Effector memory CD8-positive, alpha-beta T cell (primary cell): ENCODE measurements around the gene MED29.

ENCODE experiments used
- ATAC-seq: fragments of 150-1000 bp; cut with Tn5 transposase; replicated peaks from 2 replicates; pipeline ENCODE4 v1.10.0; 2021; ENCODE audit warnings: mild to moderate bottlenecking, moderate library complexity
- DNase-seq, 3 experiments: peaks; one replicate each; pipeline ENCODE4 v3.0.0; 2021
- H3K27ac Mint-ChIP-seq, 2 donors: one replicate each; pipeline ENCODE4 v1.8.0; 2022; ENCODE audit warnings: mild to moderate bottlenecking in 2 of 2, mixed read lengths in 2 of 2, moderate library complexity in 2 of 2
- H3K27me3 Mint-ChIP-seq, 2 donors: one replicate each; pipeline ENCODE4 v1.8.0; 2022; ENCODE audit warnings: mixed read lengths in 2 of 2
- H3K36me3 Mint-ChIP-seq: one replicate; pipeline ENCODE4 v1.8.0; 2022; ENCODE audit warnings: mild to moderate bottlenecking, moderate library complexity, mixed read lengths; ENCODE audit not compliant: insufficient read depth
- H3K4me1 Mint-ChIP-seq, 2 donors: one replicate each; pipeline ENCODE4 v1.8.0; 2022; ENCODE audit warnings: low read depth in 2 of 2, mixed read lengths in 2 of 2
- H3K4me3 Mint-ChIP-seq, 2 donors: one replicate each; pipeline ENCODE4 v1.8.0; 2022; ENCODE audit warnings: mild to moderate bottlenecking in 2 of 2, mixed read lengths in 2 of 2, moderate library complexity in 2 of 2
- H3K9me3 Mint-ChIP-seq, 2 donors: one replicate each; pipeline ENCODE4 v1.8.0; 2022; ENCODE audit warnings: mixed read lengths in 2 of 2

Gene MED29

DNA sequence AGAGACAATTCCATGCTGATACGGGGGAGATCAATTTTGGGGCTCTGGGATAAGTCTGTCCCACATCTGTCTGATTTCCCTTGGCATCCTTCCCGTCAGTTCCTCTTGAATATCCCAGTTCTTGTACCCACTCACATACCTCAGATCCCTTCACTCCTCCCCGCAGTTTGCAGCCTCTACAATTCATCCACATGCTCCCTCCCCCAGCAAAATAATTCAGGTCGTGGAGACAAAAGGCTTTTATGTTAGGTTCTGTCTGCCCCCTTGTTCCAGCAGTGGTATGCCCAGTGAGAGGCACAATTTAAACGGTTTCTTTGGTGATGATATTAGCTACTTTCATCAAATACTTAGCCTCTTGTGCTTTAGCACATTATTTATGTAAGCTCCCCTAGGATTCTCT lies 35.0 kb downstream of the MED29 start:
- ATAC-seq (no peak), DNase-seq (no peak)
- Mint-ChIP-seq H3K9me3 (no peaks in the 10 kb centered on the region), H3K27me3 (no peaks in the 10 kb centered on the region), H3K4me3 (no peak overlapping the region), H3K4me1 (peaks cover 8 to 10% of the 10 kb centered on the region in 2 donors), H3K36me3 (peaks cover 34% of the 10 kb centered on the region), H3K27ac (peak overlapping the region in 1 of 2 donors; percentile 24)

DNA sequence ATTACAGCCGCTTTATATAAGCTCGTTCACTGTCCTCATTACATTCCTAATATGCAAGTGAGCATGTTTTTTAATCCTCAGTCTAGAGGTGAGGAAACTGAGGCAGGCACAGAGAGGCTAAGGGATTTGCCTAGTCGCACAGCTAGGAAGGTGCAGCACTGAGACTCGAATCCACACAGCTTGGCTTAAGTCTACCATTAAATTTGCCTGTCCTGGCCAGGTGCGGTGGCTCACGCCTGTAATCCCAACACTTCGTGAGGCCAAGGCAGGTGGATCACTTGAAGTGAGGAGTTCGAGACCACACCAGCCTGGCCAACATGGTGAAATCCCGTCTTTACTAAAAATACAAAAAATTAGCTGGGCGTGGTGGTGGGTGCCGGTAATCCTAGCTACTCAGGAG lies 36.5 kb downstream of the MED29 start:
- H3K27me3 Mint-ChIP-seq: no peaks in the 10 kb centered on the region
- H3K4me1 Mint-ChIP-seq: peaks cover 9 to 10% of the 10 kb centered on the region in 2 donors
- ATAC-seq: no peak
- H3K9me3 Mint-ChIP-seq: no peaks in the 10 kb centered on the region
- DNase-seq: no peak
- H3K36me3 Mint-ChIP-seq: peaks cover 42% of the 10 kb centered on the region
- no peak overlapping the region for H3K4me3 Mint-ChIP-seq
- H3K27ac Mint-ChIP-seq: peak overlapping the region in 1 of 2 donors; percentile 49

DNA sequence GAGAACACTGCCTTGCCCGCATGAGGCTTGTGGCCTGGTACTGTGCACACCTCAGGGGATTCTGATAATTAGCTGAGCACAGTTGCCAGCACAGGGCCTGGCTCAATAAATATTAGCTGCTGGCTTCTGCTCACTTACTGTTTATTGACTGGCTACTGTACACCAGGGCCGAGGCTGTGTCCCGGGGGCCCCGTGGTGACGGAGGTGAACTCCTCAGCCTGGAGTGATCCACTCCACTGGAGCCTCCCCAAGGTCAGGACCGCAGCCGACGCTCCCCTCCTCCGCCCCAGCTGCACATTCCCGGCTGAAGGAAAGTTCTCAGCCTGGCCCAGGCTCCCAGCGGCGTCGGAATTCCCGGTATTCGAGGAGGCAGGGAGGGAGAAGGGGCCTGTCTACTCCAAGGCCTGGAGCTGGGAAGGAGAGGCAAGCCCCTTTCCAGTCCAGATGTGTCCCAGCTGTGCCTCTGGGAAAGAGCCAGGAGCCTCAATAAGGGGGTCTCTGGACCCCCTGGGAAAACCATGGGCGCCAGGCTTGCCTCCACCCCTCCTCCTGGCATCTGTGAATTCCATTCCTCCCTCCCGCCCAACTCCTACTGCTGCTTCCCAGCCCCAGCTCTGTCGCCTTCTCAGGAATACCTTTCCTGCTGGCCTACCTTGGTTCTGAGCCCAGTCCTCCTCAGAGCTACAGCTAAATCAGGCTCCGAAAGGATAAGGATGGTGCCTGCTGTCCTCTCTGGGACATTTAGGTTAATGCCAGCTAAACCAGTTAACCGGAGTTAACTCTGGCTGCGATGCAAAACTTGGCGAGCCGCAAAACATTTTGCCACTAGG lies 37.3 kb downstream of the MED29 start:
- ATAC-seq (no peak), DNase-seq (no peak)
- H3K27me3 Mint-ChIP-seq: no peaks in the 10 kb centered on the region
- peaks cover 10 to 16% of the 10 kb centered on the region in 2 donors for H3K4me1 Mint-ChIP-seq
- H3K27ac Mint-ChIP-seq: peak overlapping the region in 1 of 2 donors; percentile 49
- no peak overlapping the region for H3K4me3 Mint-ChIP-seq
- peaks cover 49% of the 10 kb centered on the region for H3K36me3 Mint-ChIP-seq
- H3K9me3 Mint-ChIP-seq: no peaks in the 10 kb centered on the region

DNA sequence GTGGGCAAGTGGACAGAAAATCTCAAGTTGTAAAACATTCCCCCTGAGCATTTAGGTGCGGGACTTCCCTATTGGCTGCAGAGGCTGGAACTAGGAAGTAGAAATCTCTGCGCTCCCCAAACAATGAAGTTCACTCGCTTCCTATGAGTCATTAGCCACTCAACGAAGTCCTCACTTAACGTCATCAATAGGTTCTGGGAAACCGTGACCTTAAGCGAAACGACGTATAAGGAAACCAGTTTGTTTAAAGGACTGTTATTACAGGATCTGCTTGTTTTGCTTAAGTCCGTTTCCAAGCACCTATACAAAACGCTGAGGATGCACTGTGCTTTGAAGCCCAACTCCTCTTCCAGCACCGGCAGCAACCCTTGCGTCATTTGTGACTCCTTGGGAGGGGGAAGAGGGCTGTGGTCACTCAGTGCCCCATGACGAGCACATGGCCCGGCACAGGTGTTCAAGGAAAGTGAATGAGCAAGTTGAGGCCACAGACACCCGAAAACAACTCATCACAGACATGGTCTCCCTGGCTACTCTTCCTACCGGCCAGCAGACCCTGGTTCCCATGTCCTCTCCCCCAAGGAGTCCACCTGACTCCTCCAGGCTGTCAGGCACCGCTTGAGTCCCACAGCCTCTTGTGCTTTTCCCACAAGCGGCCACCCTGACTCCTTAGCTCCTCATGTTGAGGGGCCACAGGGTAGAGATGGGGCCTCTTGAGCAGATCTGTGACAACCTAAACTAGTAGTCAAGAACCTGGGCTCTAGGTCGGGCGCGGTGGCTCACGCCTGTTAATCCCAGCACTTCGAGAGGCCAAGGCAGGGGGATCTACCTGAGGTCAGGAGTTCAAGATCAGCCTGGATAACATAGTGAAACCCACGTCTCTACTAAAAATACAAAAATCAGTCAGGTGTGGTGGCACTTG lies 39.8 kb downstream of the MED29 start:
- Mint-ChIP-seq H3K36me3 (peaks cover 61% of the 10 kb centered on the region), H3K4me1 (peaks cover 22 to 31% of the 10 kb centered on the region in 2 donors), H3K9me3 (no peaks in the 10 kb centered on the region), H3K4me3 (peak overlapping the region; percentile 15 to 29), H3K27me3 (no peaks in the 10 kb centered on the region), H3K27ac (peak overlapping the region; percentile 62 to 90)
- peak; percentile 34 to 67 (median 59) for DNase-seq
- ATAC-seq: peak; percentile 67

DNA sequence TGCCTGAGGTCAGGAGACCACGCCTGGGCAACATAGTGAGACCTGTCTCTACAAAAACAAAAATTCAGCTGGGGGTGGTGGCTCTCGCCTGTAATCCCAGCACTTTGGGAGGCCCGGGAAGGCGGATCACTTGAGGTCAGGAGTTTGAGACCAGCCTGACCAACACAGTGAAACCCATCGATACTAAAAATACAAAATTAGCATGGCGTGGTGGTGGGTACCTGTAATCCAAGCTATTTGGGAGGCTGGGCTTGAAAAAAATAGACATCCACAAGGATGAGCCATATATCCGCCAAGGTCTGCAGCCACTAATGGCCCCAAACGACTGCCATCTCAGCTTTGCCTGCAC lies 41.5 kb downstream of the MED29 start:
- H3K27me3 Mint-ChIP-seq: peaks cover 0 to 5% of the 10 kb centered on the region in 2 donors
- peak overlapping the region in 1 of 2 donors; percentile 97 for H3K27ac Mint-ChIP-seq
- H3K4me3 Mint-ChIP-seq: peak overlapping the region; percentile 29 to 35

DNA sequence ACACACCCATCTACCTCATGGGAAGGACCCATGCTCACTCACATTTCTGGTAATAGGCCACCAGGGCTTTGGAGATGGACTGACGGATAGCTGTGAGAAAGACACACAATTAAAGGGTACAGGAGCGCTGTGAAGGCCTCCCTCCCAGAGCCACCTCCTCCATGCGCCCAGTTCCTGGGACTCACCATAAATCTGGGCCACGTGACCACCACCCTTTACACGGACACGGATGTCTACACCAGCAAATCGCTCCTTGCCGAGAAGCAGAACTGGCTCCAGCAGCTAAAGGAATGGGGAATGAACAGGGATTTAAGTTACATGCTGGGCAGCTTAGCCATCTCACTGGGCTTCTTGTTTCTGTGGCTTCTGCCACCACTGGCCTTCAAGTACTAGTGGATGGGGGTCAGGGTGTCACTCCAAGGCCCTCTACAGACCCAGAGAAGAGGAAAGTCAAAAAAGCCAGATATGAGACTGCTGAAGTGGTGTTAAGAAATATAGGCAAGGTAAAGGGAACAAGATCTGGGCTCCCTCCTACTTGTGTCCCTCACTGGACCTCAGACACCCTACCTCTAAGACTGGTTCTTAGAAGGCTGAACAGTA lies 42.4 kb downstream of the MED29 start:
- H3K9me3 Mint-ChIP-seq: no peaks in the 10 kb centered on the region
- peak overlapping the region; percentile 97 to 99 for H3K27ac Mint-ChIP-seq
- peaks cover 26 to 39% of the 10 kb centered on the region in 2 donors for H3K4me1 Mint-ChIP-seq
- H3K27me3 Mint-ChIP-seq: peaks cover 0 to 8% of the 10 kb centered on the region in 2 donors
- peak overlapping the region in 1 of 2 donors; percentile 40 for H3K4me3 Mint-ChIP-seq
- H3K36me3 Mint-ChIP-seq: peaks cover 75% of the 10 kb centered on the region
- DNase-seq: no peak
- ATAC-seq: no peak

More for the DNA sequence above, 41.5 kb downstream of the MED29 start:
- Mint-ChIP-seq H3K36me3 (peaks cover 71% of the 10 kb centered on the region), H3K4me1 (peaks cover 26 to 39% of the 10 kb centered on the region in 2 donors), H3K9me3 (no peaks in the 10 kb centered on the region)
- ATAC-seq (no peak), DNase-seq (no peak)

DNA sequence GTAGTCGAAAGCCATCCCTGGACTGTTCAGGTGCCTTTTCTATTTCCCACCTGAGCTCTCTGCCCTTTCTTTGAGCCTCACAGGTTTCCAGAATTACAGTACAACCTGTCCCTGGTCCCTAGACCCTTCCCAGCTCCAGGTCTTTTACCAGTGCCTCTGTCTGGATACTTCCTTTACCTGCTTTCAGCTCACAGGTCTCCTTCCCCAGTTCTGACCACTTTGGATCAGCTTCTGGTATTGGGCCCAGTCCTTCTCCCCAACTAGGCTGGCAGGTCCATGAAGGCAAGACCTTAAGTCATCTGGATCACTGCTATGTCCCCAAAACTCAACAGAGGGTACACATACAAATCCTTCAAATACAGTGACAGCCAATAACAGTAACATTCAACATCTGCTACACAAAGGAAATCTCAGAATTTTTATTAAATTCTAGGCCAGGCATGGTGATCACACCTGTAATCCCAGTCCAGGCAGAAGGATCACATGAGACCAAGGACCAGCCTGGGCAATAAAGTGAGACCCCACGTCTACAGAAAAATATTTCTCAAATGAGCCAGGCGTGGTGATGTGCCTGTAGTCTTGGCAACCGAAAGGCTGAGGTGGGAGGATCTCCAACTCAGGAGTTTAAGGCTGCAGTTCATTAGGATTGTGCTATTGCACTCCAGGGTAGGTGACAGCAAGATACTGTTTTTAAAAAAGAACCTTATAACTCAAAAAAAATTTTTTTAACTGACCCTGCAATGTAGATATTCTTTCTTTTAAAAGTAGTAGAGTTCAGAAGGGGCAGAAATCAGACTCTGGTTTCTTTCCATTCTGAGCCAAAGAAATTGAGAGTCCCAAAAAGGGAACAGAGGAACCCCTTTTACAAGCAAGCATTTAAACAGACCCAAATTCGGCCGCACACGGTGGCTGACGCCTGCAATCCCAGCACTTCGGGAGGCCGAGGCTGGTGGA lies 43.2 kb downstream of the MED29 start:
- H3K27me3 Mint-ChIP-seq: peaks cover 0 to 8% of the 10 kb centered on the region in 2 donors
- DNase-seq (no peak), ATAC-seq (no peak)
- H3K27ac Mint-ChIP-seq: peak overlapping the region; percentile 97 to 99
- H3K9me3 Mint-ChIP-seq: no peaks in the 10 kb centered on the region
- peaks cover 26 to 39% of the 10 kb centered on the region in 2 donors for H3K4me1 Mint-ChIP-seq
- peaks cover 75% of the 10 kb centered on the region for H3K36me3 Mint-ChIP-seq
- H3K4me3 Mint-ChIP-seq: peak overlapping the region; percentile 93 to 100

DNA sequence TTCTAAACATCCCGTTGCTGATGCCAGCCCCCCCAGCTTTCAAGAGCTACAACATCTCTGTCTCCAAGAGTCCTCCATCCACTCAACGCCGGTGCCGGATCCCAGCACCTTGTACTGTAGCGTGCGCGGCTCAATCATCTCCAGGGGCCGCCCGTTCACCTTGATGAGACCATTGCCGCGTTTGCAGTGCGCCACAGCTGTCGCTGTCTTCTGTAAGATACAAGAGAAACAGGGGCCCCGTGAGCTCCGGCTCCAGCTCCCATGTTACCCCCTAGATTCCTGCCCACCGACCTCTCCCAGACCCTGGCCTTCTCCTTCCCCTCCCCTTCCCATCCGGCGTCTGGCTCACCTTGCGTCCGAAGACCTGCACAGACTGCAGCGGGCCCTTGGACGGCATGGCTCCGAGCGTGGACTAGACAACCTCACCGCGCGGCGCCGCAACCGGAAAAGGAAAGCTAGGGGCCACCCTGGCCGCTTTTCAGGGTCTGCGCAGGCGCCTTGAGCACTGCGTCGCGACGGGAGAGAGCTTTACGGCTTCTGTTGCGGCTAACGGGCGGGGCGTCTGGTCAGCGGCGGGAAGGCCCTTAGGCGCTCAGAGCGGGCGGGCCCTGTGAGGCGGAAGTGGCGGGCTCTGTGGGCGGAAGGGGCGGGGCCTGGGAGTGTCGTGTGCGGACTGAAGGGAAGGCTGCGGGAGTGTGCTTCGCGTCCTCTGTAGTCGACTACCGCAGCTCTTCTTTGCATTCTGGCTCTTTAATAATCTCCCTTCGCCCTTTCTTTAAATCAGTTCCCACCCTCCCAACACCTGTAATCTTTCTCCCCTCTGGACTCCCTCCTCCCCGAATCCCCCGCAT lies 44.5 kb downstream of the MED29 start, which contains the start of gene RPS16:
TSS of gene RPS16 (minus strand) at position 451 of the 851 bp plus-strand sequence. CDS start at position 397, 54 bp downstream.
- DNase-seq (peak; percentile 98 to 99 (median 98)), ATAC-seq (peak; percentile 91)
- Mint-ChIP-seq H3K4me3 (peak within 1 kb of the TSS; percentile 93 to 100), H3K4me1 (peaks cover 22 to 34% of the 10 kb centered on the region in 2 donors), H3K9me3 (no peaks in the 10 kb centered on the region), H3K27me3 (peaks cover 0 to 8% of the 10 kb centered on the region in 2 donors), H3K36me3 (peaks cover 69% of the 10 kb centered on the region), H3K27ac (peak within 1 kb of the TSS; percentile 97 to 99)

DNA sequence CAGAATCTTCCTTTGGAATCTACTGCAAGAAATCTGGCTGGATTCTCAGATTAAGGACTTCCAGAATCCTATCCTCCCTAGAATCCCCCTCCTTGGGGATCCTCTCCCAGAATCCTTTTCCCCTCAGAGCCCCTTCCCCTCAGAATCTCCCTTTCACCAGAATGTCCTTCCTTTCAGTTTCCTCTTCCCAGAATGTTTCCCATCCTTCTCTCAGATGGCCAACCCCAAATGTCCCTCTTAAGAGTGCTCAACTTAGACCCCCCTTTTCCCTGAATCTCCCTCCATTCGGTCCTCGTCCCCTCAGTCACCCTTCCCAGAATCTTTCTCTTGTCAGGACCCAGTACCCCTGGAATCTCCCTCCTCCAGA lies 45.2 kb downstream of the MED29 start:
- DNase-seq: no peak

DNA sequence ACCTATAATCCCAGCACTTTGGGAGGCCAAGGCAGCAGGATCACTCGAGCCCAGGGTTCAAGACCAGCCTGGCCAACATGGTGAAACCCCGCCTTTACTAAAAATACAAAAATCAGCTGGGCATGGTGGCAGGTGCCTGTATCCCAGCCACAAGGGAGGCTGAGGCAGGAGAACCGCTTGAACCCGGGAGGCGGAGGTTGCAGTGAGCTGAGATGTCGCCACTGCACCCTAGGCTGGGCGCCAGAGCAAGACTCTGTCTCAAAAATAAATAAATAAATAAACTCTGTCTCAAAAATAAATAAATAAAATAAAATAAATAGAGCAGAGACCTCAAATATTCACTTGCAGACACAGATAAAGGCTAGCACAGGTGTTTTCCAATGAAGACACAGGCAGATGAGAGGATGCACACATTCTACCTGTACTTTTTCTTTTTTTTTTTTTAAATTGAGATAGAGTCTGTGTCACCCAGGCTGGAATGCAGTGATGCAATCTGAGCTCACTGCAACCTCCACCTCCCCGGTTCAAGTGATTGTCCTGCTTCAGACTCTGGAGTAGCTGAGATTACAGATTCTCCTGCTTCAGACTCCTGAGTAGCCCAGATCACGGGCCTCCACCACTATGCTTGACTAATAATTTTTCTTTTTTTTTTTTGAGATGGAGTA lies 47.2 kb downstream of the MED29 start:
- H3K9me3 Mint-ChIP-seq: no peaks in the 10 kb centered on the region
- no peak overlapping the region for H3K27ac Mint-ChIP-seq
- H3K4me1 Mint-ChIP-seq: peaks cover 22 to 25% of the 10 kb centered on the region in 2 donors
- ATAC-seq: no peak
- peaks cover 43% of the 10 kb centered on the region for H3K36me3 Mint-ChIP-seq
- peaks cover 0 to 8% of the 10 kb centered on the region in 2 donors for H3K27me3 Mint-ChIP-seq
- no peak for DNase-seq
- no peak overlapping the region for H3K4me3 Mint-ChIP-seq

More for the DNA sequence above, 45.2 kb downstream of the MED29 start:
- Mint-ChIP-seq H3K27ac (peak overlapping the region; percentile 97 to 99), H3K9me3 (no peaks in the 10 kb centered on the region), H3K4me3 (peak overlapping the region; percentile 93 to 100), H3K27me3 (peaks cover 0 to 8% of the 10 kb centered on the region in 2 donors), H3K36me3 (peaks cover 63% of the 10 kb centered on the region), H3K4me1 (peaks cover 22 to 30% of the 10 kb centered on the region in 2 donors)
- no peak for ATAC-seq

DNA sequence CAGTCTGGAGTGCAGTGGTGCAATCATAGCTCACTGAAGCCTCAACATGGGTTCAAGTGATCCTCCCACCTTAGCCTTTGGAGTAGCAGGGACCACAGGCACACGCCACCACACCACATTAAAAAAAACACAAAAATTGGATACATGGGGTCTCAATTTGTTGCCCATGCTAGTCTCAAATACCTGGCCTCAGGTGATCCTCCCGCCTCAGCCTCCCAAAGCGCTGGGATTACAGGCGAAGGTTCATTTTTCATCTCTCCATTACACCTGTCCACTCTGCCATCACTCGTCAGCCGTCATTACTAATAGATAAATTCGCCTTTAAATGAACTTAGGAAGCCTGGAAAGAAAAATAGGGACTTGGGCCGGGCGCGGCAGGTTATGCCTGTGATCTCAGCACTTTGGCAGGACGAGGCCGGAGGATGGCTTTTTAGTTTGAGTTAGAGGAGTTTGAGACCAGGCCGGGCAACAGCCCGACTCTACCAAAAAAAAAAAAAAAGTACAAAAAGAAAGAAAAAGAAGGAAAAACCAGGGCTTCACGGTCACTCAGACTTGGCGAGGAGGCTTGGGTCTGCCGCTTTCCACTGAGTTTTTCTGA lies 53.5 kb downstream of the MED29 start:
- H3K9me3 Mint-ChIP-seq: no peaks in the 10 kb centered on the region
- H3K27ac Mint-ChIP-seq: peak overlapping the region; percentile 97 to 100
- H3K27me3 Mint-ChIP-seq: no peaks in the 10 kb centered on the region
- peak overlapping the region; percentile 91 to 97 for H3K4me3 Mint-ChIP-seq
- peaks cover 40 to 45% of the 10 kb centered on the region in 2 donors for H3K4me1 Mint-ChIP-seq
- ATAC-seq: no peak
- H3K36me3 Mint-ChIP-seq: peaks cover 36% of the 10 kb centered on the region
- DNase-seq: no peak
